PC-3 (cell line): ENCODE data around the gene ROBO2.

Experiments
- CTCF ChIP-seq: fragments of 300-600 bp; sonication (generic); conservative IDR thresholded peaks from 2 replicates; pipeline ENCODE4 v1.5.1; 2017; ENCODE audit warnings: antibody characterized with exemption, low read depth, mild to moderate bottlenecking, low read length
- EZH2 ChIP-seq: fragments of 300-600 bp; sonication (generic); IDR thresholded peaks from one replicate; pipeline ENCODE4 v1.6.1; 2017; ENCODE audit warnings: antibody characterized with exemption, mild to moderate bottlenecking, low read length; ENCODE audit not compliant: unreplicated experiment
- EZH2phosphoT487 ChIP-seq: fragments of 300-600 bp; sonication (generic); IDR thresholded peaks from 2 replicates; pipeline ENCODE4 v1.6.1; 2018; ENCODE audit warnings: mild to moderate bottlenecking, antibody characterized with exemption, low read length, borderline replicate concordance

GRCh38 chr3:77079988-77080610, 40.2 kb downstream of the ROBO2 start:
- TF ChIP-seq CTCF (no peak), EZH2 (no peak), EZH2phosphoT487 (no peak)
